HG02571 (cell line): Measurements from ENCODE around the gene C6orf120.

Source experiments
- ATAC-seq: cut with Tn5 transposase; IDR thresholded peaks from one replicate; pipeline ENCODE4 v1.9.1; 2021; ENCODE audit warnings: mild to moderate bottlenecking, moderate library complexity; ENCODE audit not compliant: unreplicated experiment

The C6orf120 gene

GRCh38 chr6:169701954-169702839 lies at the start of gene C6orf120, which contains the start of gene WDR27:
TSS of gene C6orf120 (plus strand) at chr6:169702126. CDS start at chr6:169702460, 334 bp downstream.
TSS of gene WDR27 (minus strand) at chr6:169702029. CDS start at chr6:169689005, 13,024 bp downstream.
- peak; percentile 88 for ATAC-seq

GRCh38 chr6:169652896-169653295 lies 49.0 kb upstream of the C6orf120 start:
- no peak for ATAC-seq

DNA sequence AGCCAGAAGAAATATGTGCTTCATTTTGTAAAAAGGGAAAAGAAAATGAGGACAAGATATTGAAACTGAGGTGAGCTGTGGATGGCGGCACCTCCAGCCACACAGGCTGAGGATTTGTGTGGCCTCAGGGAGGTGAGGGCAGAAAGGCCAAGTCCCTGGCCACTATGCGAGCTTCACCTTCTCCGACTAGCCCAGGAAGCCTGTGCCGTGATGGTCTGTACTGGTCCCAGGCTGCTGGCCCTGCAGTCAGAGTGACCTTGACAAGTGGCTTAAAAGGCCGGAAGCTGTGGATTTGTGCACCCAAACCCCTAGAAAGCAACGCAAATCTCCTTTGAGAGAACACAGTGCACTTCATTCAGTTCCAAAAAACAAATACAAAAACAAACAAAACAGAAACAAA lies 48.2 kb upstream of the C6orf120 start:
- ATAC-seq, result no peak

GRCh38 chr6:169654598-169655391 lies 47.1 kb upstream of the C6orf120 start:
- ATAC-seq, result peak; percentile 96

DNA sequence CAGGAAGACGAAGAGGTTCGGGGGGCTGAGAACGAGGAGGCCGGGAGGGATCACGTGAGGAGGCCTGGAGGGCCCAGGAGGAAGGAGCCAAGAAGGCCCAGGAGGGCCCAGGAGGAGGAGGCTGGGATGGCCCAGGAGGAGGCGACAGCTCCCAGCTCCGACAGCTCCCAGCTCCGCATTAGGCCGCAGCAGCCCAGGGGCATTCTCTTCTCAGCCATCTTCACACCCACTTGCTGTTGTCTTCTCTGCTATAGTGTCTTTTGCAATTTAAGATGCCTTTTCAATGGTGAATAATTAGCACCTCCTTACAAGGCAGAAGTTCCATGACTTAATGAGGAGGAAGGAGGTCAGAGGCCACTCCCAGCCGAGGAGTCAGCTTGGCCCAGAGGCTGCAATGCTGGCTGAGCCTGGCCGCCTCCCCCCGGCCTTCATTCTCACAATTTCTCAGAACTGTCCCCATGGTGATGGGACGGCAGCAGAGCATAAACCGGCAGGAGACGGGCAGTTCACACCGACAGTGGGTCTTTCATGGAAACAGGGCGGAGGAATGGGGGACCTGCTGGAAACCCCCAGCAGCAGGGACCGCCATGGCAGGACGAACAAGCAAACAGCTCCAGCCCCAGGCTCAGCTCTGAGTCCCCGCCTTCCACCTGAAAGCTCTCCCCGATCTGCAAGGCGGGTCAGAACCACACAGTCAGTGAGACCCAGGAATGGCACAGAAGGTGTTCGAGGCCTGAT lies 45.2 kb upstream of the C6orf120 start:
- no peak for ATAC-seq

DNA sequence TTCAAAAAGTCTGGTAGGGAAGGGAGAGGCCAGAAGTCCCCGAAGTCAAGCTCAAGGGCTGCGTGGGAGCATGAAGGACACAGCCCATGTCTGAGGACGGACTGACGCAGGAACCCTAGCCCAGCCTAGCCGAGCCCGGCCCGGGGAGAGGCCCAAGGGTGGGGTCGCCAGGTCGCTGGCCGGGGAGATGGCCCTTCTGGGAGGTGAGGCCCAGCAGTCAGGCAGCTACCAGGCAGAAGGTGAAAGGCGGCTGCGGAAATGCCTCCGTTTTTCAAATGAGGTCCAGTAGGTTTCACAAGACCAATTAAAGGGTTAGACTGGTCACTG lies 44.7 kb upstream of the C6orf120 start:
- ATAC-seq, result no peak

DNA sequence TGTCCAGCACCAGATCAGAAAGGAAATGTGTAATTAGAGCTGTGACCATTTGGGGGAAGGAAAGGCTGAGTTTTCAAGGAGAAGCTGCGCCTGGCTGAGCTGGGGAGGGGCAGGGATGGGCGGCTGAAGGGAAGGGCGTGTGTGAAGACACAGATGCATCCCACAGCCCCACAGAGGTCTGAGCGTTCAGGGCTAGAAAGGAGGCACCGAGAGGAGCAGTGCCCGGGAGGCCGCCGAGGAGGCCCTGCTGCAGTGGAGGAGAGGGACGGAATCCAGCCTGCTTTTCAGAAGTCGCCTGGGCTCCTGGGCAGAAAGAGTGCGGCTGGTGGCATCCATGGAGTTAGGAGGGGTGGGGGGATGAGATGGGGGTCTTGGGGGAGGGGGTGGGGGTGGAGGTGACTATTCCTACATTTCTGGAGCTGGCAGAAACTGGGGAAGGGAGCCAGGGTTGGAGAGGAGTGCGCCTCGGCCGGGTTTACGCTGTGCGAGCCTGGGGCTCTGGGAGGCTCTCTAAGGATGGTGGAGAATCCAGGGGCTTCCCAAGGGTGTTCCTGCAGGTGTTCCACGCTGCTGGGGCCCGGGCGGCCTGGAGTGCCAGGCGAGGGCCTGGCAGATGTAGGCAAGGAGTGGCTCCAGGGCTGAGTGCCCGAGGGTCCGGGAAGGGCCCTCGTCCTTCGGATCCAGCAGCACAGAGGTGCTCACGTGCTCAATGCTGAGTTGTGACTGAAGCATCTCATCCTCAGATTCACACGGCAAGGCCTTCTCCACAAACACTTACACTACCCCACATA lies 41.9 kb upstream of the C6orf120 start:
- no peak for ATAC-seq

GRCh38 chr6:169660751-169661390 lies 41.1 kb upstream of the C6orf120 start:
- no peak for ATAC-seq

GRCh38 chr6:169661391-169661756 lies 40.6 kb upstream of the C6orf120 start:
- ATAC-seq, result no peak

- ATAC-seq, result no peak
Observed at GRCh38 chr6:169663468-169663867, 38.5 kb upstream of the C6orf120 start.

DNA sequence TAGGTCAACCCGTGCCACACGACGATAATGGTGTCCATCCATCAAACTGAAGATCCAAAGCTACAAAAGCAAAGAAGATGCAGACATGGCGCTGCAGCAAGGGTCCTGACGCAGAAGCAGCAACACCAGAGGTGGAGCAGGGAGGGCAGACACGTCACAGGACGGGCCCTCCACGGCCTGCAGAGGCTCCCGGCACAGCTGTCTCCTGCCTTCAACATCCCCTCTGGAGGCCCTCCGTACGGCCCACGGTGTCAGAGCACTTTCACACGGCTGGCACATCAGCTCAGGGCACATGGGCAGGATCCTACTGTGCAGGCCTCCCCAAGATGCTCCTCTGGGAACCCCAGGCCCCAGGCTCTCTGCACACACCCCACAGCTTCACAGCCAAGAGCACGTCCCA lies 37.7 kb upstream of the C6orf120 start:
- no peak for ATAC-seq

DNA sequence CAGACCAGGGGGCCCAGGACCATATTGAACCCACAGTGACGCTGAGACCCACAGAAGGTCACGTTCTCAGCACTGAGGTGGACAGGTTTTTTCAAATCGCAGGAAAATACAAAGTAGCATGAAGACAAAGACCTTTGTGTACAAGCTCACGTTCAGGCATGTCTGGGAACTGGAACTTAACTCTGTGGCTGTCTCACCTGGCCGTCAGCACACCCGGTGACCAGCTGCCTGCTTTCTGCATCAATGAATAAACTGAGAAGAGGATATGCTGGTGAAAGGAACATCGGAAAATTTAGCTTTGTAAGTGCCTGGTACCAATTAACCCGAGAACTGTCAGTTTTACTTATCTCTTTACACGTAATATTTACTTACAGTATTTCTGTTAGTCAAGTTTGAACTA lies 36.6 kb upstream of the C6orf120 start:
- no peak for ATAC-seq

- no peak for ATAC-seq
Observed at GRCh38 chr6:169666441-169666840, 35.5 kb upstream of the C6orf120 start.

DNA sequence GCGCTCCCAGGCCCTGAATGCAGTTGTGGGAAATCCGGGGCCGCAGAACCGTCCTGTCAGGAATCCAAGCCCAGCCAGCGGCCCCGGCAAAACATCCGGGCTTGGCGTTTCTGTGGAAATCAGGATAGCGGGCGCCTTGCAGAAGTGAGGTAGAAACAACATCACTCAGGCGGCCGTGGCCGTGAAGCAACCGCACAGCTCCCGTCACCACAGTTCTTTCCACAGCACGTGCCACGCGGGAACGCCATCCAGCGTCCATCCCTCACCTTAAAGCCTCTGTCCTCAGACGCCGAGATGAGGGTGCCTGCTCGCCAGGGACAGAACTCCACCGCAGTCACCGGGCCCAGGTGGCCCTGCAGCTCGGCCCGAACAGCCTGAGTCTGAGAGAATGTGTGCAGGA lies 34.2 kb upstream of the C6orf120 start:
- ATAC-seq, result no peak

DNA sequence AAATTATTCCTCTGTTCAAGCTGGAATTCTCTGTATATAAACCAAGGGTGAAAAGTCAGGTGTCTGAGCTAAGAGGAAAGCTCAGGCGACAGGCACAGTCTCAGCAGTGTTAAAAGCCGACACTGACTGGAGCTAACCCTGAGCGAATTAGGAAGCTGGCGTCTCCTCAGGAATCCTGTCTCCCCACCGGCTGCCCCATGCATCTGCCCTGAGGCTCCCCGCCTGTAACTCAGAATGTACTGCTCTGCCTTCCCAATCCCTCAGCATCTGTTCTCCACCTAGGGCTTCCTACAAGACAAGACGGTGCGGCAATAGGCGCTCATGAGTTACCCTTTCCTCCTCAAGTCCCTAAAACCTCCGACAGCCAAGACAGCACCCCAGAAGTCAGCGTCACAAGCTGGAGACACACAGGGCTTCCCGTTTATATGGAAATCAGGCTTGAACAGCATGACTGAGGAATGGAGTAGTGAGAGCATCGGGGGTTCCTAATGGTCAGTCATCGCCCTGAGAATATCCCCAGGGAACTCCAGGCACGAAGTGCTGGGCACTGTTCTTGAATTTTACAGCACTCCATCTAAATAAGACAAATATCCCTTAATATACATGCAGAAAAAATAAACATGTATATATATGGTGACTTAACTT lies 33.6 kb upstream of the C6orf120 start:
- no peak for ATAC-seq

GRCh38 chr6:169669147-169669546 lies 32.8 kb upstream of the C6orf120 start:
- no peak for ATAC-seq

DNA sequence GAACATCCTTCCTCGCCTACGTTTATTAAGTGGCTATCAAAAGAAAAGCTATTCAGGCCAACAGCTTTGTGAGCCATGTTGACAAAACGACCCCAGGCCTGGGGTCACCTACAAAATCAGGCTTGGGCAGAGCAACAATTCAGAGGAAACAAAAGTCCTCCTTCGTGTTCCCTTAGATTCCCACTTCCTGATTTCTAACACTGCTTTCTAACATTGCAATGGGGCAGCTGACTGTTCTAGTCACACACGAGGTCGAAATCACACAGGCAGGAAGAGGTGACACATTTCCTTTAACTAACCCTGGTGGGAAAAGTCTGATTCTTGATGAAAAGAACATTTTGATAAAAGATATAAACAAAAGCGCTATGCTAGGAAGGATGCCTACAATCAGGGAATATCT lies 32.0 kb upstream of the C6orf120 start:
- no peak for ATAC-seq

- no peak for ATAC-seq
Observed at GRCh38 chr6:169671563-169671962, 30.4 kb upstream of the C6orf120 start.

GRCh38 chr6:169675011-169675410 lies 26.9 kb upstream of the C6orf120 start:
- no peak for ATAC-seq

DNA sequence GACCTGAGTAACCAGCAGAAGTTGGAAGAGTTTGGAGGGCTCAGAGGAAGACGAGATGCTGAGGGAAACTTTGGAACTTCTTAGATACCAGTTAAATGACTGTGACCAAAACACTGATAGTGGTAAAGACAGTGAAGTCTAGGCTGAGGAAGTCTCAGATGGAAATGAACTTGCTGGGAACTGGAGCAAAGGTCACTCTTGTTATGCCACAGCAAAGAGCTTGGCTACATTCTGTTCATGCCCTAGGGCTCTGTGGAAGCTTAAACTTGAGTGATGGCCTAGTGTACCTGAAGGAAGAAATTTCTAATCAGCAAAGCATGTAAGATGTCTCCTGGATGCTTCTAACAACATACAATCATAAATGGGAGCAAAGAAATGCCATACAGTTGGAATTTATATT lies 24.8 kb upstream of the C6orf120 start:
- ATAC-seq, result no peak
